Hematopoietic multipotent progenitor cell treated with erythropoietin and hydrocortisone succinate and interleukin-3 and kit ligand, for 15 days (in vitro differentiated cells): ENCODE data around the gene GLTPD2.
"Not testable (repeated sequence)": the region's sequence is repeated elsewhere in the genome, so short reads cannot be mapped to it uniquely, and the experiment has no call there.

ENCODE experiments used
- DNase-seq: peaks from one replicate; pipeline ENCODE4 v3.0.0-alpha.2; 2015; ENCODE audit warnings: low spot score

The GLTPD2 gene

GRCh38 chr17:4808378-4808767 is 19.6 kb downstream of the GLTPD2 start:
- no peak for DNase-seq

GRCh38 chr17:4810696-4811290 is 22.0 kb downstream of the GLTPD2 start:
- DNase-seq: peak; percentile 27

GRCh38 chr17:4811471-4811870 is 22.7 kb downstream of the GLTPD2 start:
- DNase-seq: no peak

GRCh38 chr17:4812690-4813089 is 23.9 kb downstream of the GLTPD2 start:
- DNase-seq: no peak

- DNase-seq: no peak
Measured at GRCh38 chr17:4815043-4815675, 26.4 kb downstream of the GLTPD2 start.

GRCh38 chr17:4816826-4817225 is 28.1 kb downstream of the GLTPD2 start:
- DNase-seq: no peak

GRCh38 chr17:4818276-4818675 is 29.5 kb downstream of the GLTPD2 start:
- DNase-seq: no peak

- no peak for DNase-seq
Measured at GRCh38 chr17:4822835-4823234, 34.1 kb downstream of the GLTPD2 start.

GRCh38 chr17:4823373-4824089 is 34.8 kb downstream of the GLTPD2 start:
- DNase-seq: no peak

GRCh38 chr17:4827399-4827798 is 38.6 kb downstream of the GLTPD2 start:
- DNase-seq: no peak

GRCh38 chr17:4832829-4833177 is 44.0 kb downstream of the GLTPD2 start:
- DNase-seq: not testable (repeated sequence)

GRCh38 chr17:4833178-4833940 is 44.6 kb downstream of the GLTPD2 start, which contains the start of gene MINK1:
MINK1 (plus strand) TSS chr17:4833340; CDS start chr17:4833584, 244 bp downstream.
- DNase-seq: peak; percentile 93

- no peak for DNase-seq
Measured at GRCh38 chr17:4833941-4834680, 45.3 kb downstream of the GLTPD2 start.

GRCh38 chr17:4834681-4835020 is 45.9 kb downstream of the GLTPD2 start:
- no peak for DNase-seq

- DNase-seq: no peak
Measured at GRCh38 chr17:4836221-4836620, 47.5 kb downstream of the GLTPD2 start.

GRCh38 chr17:4837471-4838308 is 48.9 kb downstream of the GLTPD2 start:
- no peak for DNase-seq

GRCh38 chr17:4838309-4838785 is 49.6 kb downstream of the GLTPD2 start:
- peak; percentile 39 for DNase-seq

- DNase-seq: no peak
Measured at GRCh38 chr17:4839221-4839620, 50.5 kb downstream of the GLTPD2 start.
